Tibial nerve (tissue), 3 donors: ENCODE measurements around the gene RAB40B.

Experiments
- EP300 ChIP-seq, 2 donors: sonication (generic); formaldehyde crosslinking; IDR thresholded peaks; one replicate each; pipeline ENCODE4 v1.6.1; 2017; ENCODE audit warnings: antibody characterized with exemption in 2 of 2, mild to moderate bottlenecking in 1 of 2
- POLR2A ChIP-seq, 2 donors: fragments of 450-650 bp; IDR thresholded peaks; one replicate each; pipeline ENCODE4 v1.6.1; 2017; ENCODE audit warnings: antibody characterized with exemption in 2 of 2, mild to moderate bottlenecking in 2 of 2, moderate library complexity in 2 of 2

DNA sequence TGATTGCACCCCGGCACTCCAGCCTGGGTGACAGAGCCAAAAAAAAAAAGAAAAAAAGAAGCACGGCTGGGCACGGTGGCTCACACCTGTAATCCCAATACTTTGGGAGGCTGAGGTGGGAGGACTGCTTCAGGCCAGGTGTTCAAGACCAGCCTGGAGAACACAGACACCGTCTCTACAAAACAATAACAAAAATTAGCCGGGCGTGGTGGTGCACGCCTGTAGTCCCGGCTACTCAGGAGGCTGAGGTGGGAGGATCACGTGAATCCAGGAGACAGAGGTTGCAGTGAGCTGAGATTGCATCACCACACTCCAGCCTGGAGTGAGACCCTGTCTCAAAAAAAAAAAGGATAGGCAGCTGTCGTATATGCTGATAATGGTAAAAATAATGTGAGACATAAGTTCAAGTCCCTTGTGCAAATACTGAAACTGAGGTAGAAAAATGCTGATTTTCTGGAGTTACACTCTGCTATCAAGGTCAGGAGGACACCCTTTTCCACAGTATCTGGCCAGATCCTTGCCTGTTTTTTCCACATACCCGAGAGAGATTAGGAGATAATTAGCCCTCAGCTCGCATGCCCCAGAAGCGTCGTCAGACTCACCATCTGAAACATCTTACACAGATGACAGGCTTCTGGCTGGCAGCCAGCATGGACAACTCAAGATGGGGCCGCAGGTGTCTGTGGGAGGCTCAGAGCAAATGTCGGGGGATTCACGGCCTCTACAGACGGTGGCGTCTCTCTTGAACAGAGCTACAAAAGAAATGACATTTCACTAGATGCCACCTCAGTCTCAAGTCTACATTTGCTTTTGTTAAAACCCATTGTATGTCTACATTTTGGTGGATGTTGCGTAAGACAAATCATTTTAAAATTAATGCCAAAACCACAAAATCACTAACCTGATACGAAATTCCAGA lies 87.1 kb downstream of the RAB40B start:
- no peak for TF ChIP-seq POLR2A (IDR thresholded peaks at IDR 0.05)
- TF ChIP-seq EP300 (IDR thresholded peaks at IDR 0.05), result no peak
